Heart left ventricle (tissue), 13 donors: ENCODE results near the gene LARP1.

ENCODE experiments used
- CTCF ChIP-seq, 12 donors: fragments of 200-600 bp; sonication (generic) in 4 of 12; IDR thresholded peaks; one replicate each; pipeline versions ENCODE4 v1.5.0 to v1.8.0; 2018 to 2022; ENCODE audit warnings: antibody characterized with exemption in 12 of 12, mild to moderate bottlenecking in 5 of 12
- POLR2A ChIP-seq, 2 donors: fragments of 450-650 bp; IDR thresholded peaks; one replicate each; pipeline ENCODE4 v1.6.1; 2017; ENCODE audit warnings: antibody characterized with exemption in 2 of 2, mild to moderate bottlenecking in 2 of 2, moderate library complexity in 2 of 2
- donor health status: ischemic (EF 13 %, LVEDD 7.1; RV severe dilation, severe dysfunction).
- donor health status: DM: no; HTN: yes; CAD: no.
- donor health status: DM: no; HTN: no; CAD: no.
- donor health status: ischemic (EF 25% LVEDD 6.9; RV normal size, moderate dysfunction).
- donor health status: ischemic (EF 25% LVEDD 5.7; RV mildly dilated, moderate dysfunction).
- donor health status: ischemic (EF 35%, LVEDD 5.7; RV mildly dilated, moderate dysfunction).
- donor health status: nonischemic (EF 11% LVEDD 7.7; RV severe dilation, severe dysfunction).
- donor health status: DM: yes; HTN: yes; CAD: no.
- donor health status: PGD.
- donor health status: ischemic (EF 29% LVEDD 5.4; RV normal size, mild dysfunction).
- donor health status: nonischemic (EF 23%, LVEDD 6.1; RV moderate dilation, normal function).

- TF ChIP-seq CTCF (IDR thresholded peaks at IDR 0.05) (no peak), POLR2A (IDR thresholded peaks at IDR 0.05) (no peak)
These were observed 29.7 kb downstream of the LARP1 start for GRCh38 chr5:154784856-154785255.
